Ramos (cell line): ENCODE data around the gene ZYX.
"Not testable (repeated sequence)": the region's sequence is repeated elsewhere in the genome, so short reads cannot be mapped to it uniquely, and the experiment has no call there.

Source experiments
- in situ Hi-C: fragments of 300-500 bp; cut with MboI; formaldehyde crosslinking; loops from one replicate; pipeline ENCODE4 v1.14.3; 2022; ENCODE audit warnings: low sequenced_read_pairs; ENCODE audit not compliant: unreplicated experiment

ZYX gene

DNA sequence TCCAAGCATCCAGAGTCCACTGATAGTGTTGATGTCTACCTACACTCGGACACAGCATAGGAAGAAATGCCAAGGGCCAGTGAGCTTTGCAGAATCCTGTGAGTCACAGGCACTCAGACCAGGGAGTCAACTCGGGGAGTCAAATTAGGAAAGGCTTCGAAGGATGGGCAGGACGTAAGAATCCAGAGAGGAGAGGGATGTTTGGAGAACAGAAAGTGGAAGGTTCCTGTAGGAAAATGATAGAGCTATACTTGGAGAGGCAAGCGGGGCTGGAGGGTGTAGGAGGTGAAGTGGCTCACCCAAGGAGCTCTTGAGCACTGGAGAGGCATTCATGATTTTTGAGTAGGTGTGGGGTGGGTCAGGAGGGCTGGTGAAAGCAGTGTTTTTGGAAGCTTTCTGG is 3.0 kb downstream of the ZYX start:
- in situ Hi-C loops = no loop called here

DNA sequence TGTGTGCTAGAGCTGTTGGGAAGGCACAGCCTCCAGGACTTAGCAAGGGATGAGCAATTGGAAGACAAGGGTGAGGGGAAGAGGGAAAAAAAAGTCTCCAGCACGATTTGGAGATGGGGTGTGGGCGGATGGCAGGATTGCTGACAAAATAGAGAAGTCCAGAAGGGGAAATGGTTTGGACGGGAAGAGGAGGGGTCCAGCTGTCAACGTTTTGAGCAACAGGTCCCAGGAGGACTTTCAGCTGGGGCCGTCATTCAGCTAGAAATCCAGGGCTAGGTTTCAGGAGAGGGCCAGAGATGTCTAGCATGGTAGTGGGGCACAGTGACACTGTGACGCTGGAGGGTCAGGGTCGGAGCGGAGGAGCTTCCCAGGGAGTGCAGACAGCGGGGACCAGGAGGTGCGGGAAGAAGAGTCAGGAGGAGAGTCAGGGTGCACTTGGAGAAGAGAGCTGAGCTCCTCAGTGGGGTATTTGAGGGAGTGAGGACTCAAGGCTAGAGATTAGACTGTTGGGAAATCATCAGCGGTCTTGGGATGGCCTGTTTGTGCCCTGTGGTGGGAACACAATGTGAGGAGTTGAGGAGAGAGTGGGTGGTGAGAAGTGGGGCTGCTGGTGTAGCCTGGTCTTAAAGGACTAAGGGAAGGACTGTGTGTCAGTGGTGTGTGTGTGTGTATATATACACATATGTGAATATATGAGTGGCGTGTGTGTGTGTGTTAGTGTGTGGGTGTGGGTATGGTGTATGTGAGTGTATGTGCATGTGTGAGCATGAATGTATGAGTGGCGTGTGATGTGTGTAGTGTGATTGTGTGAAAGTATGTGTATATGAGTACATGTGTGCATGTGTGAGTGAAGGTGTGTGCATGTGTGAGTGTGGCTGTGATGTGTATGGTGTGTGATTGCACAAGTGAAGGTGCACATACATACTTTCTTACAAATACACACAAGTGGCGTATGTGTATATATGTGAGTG is 3.8 kb downstream of the ZYX start:
- in situ Hi-C loops = no loop called here

DNA sequence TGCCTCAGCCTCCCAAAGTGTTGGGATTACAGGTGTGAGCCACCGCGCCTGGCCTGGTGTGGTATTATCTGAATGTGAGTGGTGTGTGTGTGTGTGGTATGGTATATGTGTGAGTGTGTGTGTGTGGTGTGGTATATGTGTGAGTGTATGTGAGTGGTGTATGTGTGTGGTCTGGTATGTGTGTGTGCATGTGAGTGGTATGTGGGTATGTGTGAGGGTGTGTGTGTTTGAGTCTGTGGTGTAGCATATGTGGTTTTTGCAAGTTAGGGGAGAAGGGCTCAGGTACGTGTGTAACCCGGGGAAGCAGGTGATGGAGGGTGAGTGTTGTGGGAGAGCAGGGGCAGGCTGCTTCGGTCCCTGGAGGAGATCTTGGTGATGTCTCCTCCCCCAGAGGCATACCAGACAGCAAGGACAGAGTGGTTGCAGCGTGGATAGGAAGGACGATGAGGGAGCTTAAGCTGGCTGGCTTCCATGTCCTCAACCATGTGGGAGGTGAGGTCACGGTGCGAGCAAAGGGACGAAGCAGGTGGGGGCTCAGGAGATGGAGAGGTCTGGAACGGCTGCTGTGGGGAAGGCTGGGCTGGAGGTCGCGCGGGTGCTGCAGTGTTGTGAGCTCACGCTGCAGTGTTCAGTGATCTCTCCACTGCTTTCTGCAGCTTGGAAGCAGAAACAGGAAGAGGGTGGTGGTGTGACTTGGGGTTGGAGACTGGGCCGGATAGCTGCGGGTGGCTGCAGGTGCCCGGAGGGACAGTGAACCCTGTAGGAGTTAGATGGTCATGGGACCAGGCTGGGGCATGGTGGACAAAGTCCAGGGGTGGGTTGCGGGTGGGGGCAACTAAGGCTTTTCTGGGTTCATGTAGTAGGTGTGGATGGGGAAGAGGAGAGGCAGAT is 5.0 kb downstream of the ZYX start:
- in situ Hi-C loops = no loop called here

DNA sequence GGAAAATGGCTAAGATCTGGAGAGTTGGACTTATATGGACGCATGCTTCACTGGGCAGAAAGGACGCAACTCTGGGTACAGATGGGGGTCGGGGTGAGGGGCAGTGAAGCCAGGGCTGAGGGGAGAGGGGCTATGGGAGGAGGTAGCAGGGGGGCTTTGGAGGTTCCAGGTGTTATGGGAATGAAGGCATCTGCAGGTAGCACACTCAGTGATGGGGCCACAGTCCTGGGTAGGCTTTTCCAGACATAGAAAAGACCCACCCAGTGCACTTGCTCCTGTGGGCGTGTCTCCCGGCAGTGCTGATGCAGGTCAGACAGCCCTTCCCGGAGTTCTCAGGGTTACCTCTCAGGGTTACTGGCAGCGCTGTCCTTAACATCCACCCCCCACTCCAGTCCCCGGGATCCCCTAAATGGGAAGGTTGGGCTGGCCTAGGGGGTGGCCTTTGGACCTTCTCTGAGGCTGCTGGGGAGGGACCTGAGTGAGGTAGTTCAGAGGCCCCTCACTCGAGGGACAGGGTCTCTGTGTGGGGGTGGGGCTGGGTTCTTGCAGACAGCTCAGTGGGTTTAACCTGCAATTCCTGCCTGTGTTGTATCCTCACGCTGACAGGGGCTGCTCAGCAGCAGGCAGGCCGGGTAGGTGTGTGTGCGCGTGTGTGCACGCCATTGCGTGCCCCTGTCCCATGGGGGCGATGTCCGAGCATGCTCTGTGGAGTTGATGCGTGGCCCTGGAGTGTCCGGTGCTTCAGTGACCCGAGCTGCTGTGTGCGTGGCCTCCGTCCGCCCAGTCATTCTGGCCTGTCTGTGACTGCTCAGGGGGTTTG is 6.2 kb downstream of the ZYX start:
- in situ Hi-C loops = no loop called here

DNA sequence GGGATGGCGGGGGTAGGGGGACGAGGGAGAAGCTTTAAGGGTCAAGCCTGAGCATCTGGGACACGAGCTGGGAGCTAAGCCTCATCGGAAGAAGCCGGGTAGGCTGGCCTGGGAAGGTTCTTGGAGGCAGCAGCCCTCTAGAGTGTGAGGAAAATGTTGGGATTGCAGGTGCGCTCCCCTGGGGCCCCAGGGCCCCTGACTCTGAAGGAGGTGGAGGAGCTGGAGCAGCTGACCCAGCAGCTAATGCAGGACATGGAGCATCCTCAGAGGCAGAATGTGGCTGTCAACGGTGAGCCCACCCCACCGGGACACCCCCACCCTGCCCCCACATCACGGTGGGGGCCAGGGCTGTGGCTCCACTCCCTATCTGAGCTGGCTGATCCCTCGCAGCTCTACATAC is 6.9 kb downstream of the ZYX start:
- in situ Hi-C loops = no loop called here

DNA sequence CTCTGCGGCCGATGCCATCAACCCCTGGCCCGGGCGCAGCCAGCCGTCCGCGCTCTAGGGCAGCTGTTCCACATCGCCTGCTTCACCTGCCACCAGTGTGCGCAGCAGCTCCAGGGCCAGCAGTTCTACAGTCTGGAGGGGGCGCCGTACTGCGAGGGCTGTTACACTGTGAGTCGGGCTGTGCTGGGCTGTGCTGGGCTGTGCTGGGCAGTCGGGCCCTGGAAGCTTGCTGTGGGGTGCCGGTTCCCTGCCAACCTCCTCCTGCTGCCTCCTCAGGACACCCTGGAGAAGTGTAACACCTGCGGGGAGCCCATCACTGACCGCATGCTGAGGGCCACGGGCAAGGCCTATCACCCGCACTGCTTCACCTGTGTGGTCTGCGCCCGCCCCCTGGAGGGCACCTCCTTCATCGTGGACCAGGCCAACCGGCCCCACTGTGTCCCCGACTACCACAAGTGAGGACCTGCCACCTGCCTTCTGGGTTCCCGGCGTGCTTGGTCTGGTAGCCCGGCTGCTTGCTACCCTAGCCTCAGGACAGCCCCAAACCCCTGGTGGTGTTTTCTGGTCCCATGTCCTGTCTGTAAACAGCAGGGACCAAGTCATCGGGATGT is 7.5 kb downstream of the ZYX start:
- in situ Hi-C loops = no loop called here

DNA sequence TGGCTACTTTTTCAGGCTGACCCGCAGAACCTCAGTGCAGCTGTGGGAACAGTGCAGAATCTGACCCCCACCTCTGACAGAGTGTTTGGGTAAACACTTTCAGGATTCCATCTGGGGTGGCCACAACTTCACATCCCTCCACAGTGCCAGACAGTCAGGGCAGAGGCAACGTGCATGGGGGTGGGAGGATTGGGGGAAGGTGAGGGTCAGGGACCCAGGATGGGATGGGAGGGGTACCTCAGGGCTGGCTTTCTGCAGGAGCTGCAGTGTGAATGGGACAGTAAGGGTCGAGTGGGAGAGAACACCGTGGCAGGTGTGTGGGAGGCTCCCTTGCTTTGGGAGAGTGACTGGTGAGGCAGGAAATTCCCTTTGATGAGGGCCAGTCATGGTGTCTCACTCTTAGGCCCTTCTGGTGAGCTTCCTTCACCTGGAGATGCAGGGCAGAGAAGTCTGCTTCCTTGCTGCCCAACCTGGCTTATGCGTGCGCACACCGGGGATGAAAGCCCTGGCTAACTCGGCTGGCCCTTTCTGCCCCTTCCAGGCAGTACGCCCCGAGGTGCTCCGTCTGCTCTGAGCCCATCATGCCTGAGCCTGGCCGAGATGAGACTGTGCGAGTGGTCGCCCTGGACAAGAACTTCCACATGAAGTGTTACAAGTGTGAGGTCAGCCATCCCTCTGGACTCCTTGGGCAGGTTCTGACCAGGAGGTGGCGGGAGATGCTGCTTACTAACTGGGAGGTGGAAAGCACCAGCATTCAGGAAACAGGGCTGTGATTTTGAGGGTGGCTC is 8.4 kb downstream of the ZYX start:
- in situ Hi-C loops = no loop called here

DNA sequence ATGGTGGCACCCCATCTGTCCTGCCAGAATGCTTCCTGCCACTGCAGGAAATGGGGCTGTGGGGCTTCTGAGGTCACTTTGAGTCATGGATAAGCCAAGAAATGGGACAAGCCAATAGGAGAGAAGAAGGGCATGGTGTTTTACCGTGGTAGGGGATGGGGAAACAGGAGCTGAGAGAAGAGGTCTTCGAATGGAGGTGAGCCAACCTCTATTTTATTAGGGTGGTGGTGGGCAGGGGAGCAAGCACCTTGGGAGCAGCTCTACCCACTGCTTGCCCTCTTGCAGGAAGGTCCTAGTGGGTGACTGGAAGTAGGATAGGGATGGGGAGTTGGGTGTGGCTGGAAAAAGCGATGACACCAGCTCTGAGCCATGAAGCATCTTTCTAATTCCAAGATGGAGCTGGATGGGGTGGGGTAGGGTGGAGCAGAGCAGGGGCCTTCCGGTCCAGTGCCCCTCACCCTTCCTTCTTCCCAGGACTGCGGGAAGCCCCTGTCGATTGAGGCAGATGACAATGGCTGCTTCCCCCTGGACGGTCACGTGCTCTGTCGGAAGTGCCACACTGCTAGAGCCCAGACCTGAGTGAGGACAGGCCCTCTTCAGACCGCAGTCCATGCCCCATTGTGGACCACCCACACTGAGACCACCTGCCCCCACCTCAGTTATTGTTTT is 9.1 kb downstream of the ZYX start:
- in situ Hi-C loops = no loop called here

DNA sequence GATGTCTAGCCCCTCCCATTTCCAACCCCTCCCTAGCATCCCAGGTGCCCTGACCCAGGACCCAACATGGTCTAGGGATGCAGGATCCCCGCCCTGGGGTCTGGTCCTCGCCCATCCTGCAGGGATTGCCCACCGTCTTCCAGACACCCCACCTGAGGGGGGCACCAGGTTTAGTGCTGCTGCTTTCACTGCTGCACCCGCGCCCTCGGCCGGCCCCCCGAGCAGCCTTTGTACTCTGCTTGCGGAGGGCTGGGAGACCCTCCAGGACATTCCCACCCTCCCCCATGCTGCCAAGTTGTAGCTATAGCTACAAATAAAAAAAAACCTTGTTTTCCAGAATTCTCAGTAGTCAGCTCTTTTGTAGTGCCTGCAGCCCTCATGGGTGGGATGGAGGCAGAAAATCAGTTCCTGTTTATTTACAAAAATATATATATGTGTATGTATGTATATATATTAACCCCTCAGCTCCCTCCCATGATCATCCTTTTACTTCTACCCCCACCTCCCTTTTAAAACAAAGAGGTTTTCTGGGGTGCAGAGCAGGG is 9.7 kb downstream of the ZYX start:
- in situ Hi-C loops = no loop called here

DNA sequence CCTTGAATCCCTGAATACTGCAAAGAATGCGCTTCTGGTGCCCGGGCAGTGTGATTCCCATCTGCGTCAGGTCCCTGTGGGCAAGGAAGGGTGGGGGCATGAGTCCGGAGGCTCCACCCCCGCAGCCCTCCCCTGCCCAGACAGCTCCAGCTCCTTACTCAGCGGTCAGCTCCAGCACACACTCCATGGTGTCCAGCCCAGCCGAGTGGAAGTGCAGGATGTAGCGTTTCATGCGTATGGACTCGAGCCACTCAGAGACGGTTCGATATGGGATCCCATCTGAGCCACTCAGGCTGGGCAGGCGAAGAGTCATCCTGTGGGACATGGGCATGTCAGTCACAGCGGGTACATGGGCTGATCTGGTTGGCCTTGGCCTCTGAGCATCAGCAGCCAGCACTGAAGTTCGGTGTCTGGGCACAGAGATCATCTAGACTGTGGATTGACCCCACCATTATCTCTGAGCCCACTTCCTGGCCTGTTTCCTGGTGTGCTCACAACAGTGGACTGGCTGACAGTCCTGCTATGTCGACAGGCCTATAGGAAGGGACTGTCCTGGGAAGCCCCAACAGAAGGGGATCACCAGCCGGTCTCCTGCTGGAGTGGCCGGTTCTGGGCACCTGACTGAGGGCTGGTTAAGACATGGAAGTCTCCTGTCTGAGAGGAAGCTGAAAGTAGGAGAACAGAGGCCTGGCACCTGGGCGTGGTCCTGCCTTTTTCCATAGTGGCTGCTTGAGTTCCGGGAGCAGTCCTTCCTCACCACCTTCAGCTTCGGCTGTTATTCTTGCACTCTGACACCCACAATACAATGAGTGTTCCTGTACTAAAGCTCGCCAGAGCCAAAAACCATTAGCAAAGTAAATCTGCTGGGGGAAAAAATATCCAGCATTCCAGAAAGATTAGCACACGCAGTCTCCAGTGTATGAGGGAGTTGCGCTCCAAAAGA is 10.6 kb downstream of the ZYX start:
- in situ Hi-C loops = no loop called here

DNA sequence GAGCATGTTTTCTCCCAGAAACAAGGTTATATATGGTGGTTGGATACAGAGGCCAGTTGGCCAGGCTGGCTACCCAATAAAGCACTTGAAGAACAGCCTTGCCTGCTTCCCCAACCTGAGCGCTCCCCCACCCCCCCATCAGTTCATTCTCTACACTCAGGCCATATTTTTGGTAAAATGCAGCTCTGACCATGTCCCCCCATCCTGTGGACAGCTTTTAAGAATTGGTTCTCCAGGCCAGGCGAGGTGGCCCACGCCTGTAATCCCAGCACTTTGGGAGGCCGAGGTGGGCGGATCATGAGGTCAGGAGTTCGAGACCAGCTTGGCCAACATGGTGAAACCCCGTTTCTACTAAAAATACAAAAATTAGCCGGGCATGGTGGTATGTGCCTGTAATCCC is 11.3 kb downstream of the ZYX start:
- in situ Hi-C loops = not testable (repeated sequence)

DNA sequence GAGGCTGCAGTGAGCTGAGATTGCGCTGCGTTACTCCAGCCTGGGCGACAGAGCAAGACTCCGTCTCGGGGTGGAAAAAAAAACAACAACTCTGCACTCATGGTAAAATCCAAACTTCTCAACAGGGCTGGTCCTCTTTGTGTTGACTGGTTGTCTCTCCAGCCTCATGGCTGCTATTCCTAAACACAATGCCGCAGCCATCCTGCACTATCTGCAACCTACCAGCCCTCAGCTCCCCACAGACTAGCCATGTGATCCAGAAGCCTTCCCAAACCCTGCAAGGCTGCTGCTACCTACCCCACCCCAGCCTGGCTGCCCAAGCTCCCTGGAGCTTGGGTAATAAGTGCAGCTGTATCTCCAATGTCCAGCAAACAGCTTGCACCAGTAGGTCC is 11.7 kb downstream of the ZYX start:
- in situ Hi-C loops = no loop called here

DNA sequence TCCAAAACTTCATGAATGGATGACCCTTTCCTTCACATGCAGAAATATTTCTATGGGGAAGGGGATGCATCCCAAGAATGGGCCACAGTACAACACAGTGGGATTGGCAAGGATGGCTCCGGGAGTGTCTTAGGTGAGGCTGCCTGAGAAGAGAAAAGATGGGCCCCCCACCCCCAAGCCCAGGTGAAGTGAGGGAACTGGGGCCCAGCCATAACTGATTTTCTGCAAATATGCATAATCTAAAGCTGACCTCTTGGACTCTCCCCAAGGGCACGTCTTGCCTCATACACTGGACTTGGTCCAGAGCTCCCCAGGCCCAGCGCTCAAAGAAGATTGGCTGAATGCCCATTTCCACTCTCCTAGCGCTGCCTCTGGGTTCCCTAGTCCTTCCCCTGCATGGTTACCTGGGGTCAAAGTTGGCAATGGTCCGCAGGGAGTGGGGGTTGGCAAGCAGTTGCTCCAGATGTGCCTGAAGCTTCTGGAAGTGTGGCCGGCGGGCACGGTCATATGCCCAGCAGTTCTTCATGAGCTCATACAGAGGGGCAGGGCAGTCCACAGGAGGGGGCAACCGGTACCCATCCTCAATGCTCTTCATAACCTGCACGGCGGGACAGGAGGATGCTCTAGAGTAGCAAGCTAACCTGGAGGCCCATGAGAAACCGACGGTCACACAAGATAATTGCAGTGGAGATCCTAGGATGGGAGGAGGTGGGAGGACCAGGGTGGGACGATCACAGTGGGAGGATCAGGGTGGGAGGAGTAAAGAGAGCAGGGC is 12.3 kb downstream of the ZYX start:
- in situ Hi-C loops = no loop called here

DNA sequence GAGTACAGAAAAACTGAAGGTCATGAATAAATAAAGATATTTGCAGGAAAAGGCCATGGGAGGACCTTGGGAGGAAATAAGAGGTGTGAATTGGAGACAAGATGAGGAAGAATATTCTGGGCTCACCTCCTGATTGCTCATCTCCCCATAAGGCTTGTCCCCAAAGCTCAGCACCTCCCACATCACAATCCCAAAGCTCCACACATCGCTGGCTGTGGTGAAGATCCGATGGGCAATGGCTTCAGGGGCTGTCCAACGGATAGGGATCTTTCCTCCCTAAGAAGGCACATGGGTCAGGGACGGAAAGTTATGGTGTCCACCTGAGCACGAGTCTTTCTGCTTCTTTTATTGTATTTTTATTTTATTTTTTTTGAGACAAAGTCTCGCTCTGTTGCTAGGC is 12.9 kb downstream of the ZYX start:
- in situ Hi-C loops = no loop called here

DNA sequence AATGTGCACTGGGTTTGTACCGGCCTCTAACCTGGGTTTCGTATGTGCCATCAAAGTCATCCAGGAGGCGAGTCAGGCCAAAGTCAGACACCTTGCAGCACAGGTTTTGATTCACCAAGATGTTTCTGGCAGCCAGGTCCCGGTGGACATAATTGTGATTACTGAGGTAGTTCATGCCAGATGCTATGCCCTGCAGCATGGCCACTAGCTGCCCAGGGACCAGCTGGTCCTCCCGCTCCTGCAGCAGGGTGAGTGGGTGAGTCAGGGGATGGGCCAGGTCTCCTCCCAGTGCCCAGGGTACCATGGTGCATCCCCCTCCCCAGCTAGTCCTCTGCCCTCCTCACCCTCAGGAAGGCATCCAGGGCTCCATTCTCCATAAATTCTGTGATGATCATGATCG is 13.6 kb downstream of the ZYX start:
- in situ Hi-C loops = no loop called here
